Stimulated activated memory B cell treated with anti-CD40 and anti-IgM and Interleukin-4, amounts not matched to agents 10 μg/mL and 1 μg/mL and 100 μg/mL, for 72 hours (primary cell): ENCODE measurements around the gene ZNF343.

Experiments
- ATAC-seq: fragments of 150-1000 bp; cut with Tn5 transposase; 2 replicates; pipeline ENCODE4 v1.10.0; 2021
- H3K27ac Mint-ChIP-seq: one replicate; pipeline ENCODE4 v1.8.0; 2022; ENCODE audit warnings: mild to moderate bottlenecking, mixed read lengths
- H3K27me3 Mint-ChIP-seq: one replicate; pipeline ENCODE4 v1.8.0; 2022; ENCODE audit warnings: mixed read lengths
- H3K36me3 Mint-ChIP-seq: one replicate; pipeline ENCODE4 v1.8.0; 2022; ENCODE audit warnings: mixed read lengths
- H3K4me1 Mint-ChIP-seq: one replicate; pipeline ENCODE4 v1.8.0; 2022; ENCODE audit warnings: mixed read lengths
- H3K4me3 Mint-ChIP-seq: one replicate; pipeline ENCODE4 v1.8.0; 2022; ENCODE audit warnings: mild to moderate bottlenecking, moderate library complexity, mixed read lengths
- H3K9me3 Mint-ChIP-seq: one replicate; pipeline ENCODE4 v1.8.0; 2022; ENCODE audit warnings: mixed read lengths

ZNF343 gene

GRCh38 chr20:2467412-2467811 lies 41.3 kb downstream of the ZNF343 start:
- Mint-ChIP-seq H3K27ac (peak overlapping the region; percentile 6), H3K4me3 (no peak overlapping the region)

DNA sequence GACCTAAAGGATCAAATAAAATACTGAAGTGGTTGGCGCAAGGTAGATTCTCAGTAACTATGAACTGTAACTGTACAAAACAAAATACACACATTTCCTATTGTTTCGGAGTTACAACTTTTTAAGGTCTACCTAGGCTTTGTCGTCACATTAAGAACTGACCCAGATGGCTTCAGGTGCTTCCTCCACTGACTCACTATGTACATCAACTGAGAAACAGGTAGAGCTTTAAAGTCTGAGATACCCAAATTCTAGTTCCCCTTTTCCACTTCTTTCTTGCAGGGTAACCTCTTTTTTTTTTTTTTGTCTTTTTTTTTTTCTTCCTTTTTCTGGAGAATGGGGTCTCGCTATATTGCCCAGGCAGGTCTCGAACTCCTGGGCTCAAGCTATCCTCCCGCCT lies 43.6 kb downstream of the ZNF343 start:
- no peaks in the 10 kb centered on the region for H3K27me3 Mint-ChIP-seq
- peaks cover 88% of the 10 kb centered on the region for H3K36me3 Mint-ChIP-seq
- H3K4me3 Mint-ChIP-seq: no peak overlapping the region
- no peaks in the 10 kb centered on the region for H3K9me3 Mint-ChIP-seq
- no peak for ATAC-seq
- no peak overlapping the region for H3K27ac Mint-ChIP-seq
- H3K4me1 Mint-ChIP-seq: peaks cover 41% of the 10 kb centered on the region

More at GRCh38 chr20:2467412-2467811, 41.3 kb downstream of the ZNF343 start:
- no peak for ATAC-seq
- Mint-ChIP-seq H3K27me3 (no peaks in the 10 kb centered on the region), H3K36me3 (peaks cover 74% of the 10 kb centered on the region), H3K4me1 (peaks cover 51% of the 10 kb centered on the region), H3K9me3 (peaks cover 3% of the 10 kb centered on the region)

GRCh38 chr20:2463616-2464365 lies 44.9 kb downstream of the ZNF343 start:
- Mint-ChIP-seq H3K36me3 (peaks cover 92% of the 10 kb centered on the region), H3K4me3 (no peak overlapping the region), H3K27ac (no peak overlapping the region), H3K9me3 (no peaks in the 10 kb centered on the region), H3K4me1 (peaks cover 33% of the 10 kb centered on the region), H3K27me3 (no peaks in the 10 kb centered on the region)
- no peak for ATAC-seq

GRCh38 chr20:2462484-2462883 lies 46.2 kb downstream of the ZNF343 start:
- no peak overlapping the region for H3K27ac Mint-ChIP-seq
- H3K27me3 Mint-ChIP-seq: no peaks in the 10 kb centered on the region

DNA sequence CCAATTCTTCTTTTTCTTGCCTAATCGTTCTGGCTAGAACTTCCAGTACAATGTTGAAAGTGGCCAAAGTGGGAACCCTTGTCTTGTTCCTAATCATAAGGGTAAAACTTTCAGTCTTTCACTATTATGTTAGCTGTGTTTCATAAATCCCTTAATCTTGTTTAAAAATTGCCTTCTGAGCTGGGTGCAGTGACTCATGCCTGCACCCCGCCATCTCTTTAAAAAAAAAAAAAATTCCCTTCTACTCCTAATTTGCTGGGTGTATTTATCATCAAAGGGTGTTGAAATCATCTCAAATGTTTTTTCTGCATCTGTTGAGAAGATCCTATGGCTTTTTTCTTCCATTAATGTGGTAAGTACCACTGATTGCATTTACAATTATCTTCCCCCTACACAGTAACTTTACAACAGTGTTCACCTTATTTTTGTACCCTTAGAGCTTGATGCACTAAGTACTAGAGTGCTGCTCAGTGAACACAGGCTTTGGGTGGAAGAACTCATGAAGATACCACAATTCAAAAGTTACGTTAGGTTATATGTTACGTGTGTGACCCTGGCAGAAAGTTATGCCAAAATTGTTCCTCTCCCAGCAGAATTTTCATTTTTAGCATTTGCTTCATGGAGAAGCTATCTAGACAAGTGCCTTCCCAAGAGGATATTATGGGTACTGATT lies 47.8 kb downstream of the ZNF343 start:
- no peak overlapping the region for H3K27ac Mint-ChIP-seq

More at GRCh38 chr20:2462484-2462883, 46.2 kb downstream of the ZNF343 start:
- peaks cover 20% of the 10 kb centered on the region for H3K4me1 Mint-ChIP-seq
- ATAC-seq: no peak
- no peak overlapping the region for H3K4me3 Mint-ChIP-seq
- no peaks in the 10 kb centered on the region for H3K9me3 Mint-ChIP-seq
- peaks cover 85% of the 10 kb centered on the region for H3K36me3 Mint-ChIP-seq

DNA sequence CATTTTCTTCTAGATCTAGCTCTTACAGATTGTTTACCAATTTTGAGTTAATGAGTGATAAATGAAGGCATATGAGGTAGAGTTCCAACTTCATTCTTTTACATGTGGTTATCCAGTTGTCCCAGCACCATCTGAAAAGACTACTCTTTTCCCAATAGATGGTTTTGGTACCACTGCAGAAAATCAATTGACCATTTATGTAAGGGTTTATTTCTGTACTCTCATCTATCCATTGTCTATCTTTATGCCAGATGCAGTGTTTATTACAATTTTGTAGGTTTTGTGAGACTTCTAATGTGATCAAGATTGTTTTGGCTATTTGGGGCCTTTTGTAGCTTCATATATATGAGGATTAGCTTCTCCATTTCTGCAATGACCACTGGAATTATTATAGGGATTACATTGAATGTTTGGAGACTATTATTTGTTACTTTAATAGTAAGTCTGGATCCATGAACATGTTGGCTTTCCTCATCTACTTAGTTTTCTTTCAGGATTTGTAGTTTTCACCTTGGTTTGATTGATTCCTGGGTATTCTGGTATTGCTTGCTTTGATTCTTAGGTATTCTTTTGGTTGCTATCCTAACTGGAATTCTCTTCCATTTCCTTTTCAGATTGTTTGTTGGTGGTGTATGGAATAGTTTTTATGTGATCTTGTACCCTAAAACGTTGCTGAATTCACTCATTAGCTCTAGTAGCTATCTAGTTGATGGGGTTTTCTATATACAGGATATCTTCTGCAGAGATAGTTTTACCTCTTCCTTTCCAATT lies 48.5 kb downstream of the ZNF343 start:
- H3K4me1 Mint-ChIP-seq: peaks cover 9% of the 10 kb centered on the region
- peaks cover 71% of the 10 kb centered on the region for H3K36me3 Mint-ChIP-seq
- H3K4me3 Mint-ChIP-seq: no peak overlapping the region
- no peaks in the 10 kb centered on the region for H3K27me3 Mint-ChIP-seq
- no peak for ATAC-seq
- H3K9me3 Mint-ChIP-seq: no peaks in the 10 kb centered on the region
- H3K27ac Mint-ChIP-seq: no peak overlapping the region

More for the DNA sequence above, 47.8 kb downstream of the ZNF343 start:
- peaks cover 9% of the 10 kb centered on the region for H3K4me1 Mint-ChIP-seq
- H3K36me3 Mint-ChIP-seq: peaks cover 73% of the 10 kb centered on the region
- H3K9me3 Mint-ChIP-seq: no peaks in the 10 kb centered on the region
- no peak for ATAC-seq
- H3K4me3 Mint-ChIP-seq: no peak overlapping the region
- no peaks in the 10 kb centered on the region for H3K27me3 Mint-ChIP-seq

- peaks cover 7% of the 10 kb centered on the region for H3K4me1 Mint-ChIP-seq
- H3K9me3 Mint-ChIP-seq: no peaks in the 10 kb centered on the region
- H3K27me3 Mint-ChIP-seq: no peaks in the 10 kb centered on the region
- no peak for ATAC-seq
- no peak overlapping the region for H3K4me3 Mint-ChIP-seq
- no peak overlapping the region for H3K27ac Mint-ChIP-seq
- H3K36me3 Mint-ChIP-seq: peaks cover 60% of the 10 kb centered on the region
Measured at GRCh38 chr20:2458919-2459499, 49.7 kb downstream of the ZNF343 start.

DNA sequence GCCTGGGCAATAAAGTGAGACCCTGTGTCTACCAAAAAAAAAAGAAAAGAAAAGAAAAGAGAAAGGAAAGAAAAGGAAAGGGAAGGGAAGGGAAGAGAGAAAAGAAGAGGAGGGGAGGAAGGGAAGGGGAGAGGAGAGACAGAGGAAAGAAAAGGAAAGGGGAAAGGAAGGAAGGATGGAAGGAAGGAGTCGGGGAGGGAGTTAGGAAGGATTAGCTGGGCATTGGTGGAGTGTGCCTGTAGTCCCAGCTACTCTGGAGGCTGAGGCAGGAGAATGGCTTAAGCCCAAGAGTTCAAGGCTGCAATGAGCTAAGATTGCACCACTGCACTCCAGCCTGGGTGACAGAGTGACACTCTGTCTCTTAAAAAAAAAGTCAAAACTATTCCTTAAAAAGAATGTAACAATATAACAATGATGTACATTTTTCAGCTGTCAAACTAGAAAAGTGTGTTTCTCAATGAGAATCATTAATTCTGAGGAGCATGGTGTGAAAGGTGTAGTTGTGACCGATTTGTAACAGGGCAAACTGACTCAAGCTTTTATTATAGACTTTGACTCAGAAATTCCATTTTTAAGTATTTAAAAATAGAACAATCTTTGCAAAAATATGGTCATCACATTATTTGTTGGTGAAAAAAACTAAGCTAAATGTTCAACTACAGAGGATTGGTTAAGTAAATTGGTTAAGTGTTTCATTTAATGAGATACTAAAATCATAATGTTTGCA lies 52.8 kb downstream of the ZNF343 start:
- Mint-ChIP-seq H3K9me3 (no peaks in the 10 kb centered on the region), H3K27me3 (no peaks in the 10 kb centered on the region), H3K4me3 (no peak overlapping the region), H3K27ac (peak overlapping the region; percentile 7), H3K4me1 (peaks cover 7% of the 10 kb centered on the region), H3K36me3 (peaks cover 29% of the 10 kb centered on the region)
- ATAC-seq: no peak

DNA sequence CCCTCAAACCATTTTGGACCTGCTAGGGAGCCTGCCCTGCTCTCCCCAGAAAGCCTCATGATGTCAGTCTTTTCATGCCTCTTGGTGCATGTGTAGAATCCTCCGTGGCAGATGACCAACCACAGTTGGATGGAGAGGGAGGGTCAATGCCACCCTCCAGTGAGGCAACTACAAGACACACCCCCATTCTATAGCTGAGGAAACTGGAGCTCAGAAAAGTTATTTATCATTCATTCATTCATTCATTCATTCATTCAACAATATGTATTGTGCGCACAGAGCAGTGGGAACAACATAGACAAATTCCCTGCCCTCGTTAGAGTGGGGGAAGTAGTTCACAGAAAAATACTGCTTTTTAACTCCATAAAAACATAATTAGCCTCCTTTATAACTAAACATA lies 54.9 kb downstream of the ZNF343 start:
- peaks cover 10% of the 10 kb centered on the region for H3K36me3 Mint-ChIP-seq
- H3K9me3 Mint-ChIP-seq: no peaks in the 10 kb centered on the region
- H3K27me3 Mint-ChIP-seq: no peaks in the 10 kb centered on the region
- peaks cover 13% of the 10 kb centered on the region for H3K4me1 Mint-ChIP-seq
- ATAC-seq: no peak
- H3K4me3 Mint-ChIP-seq: no peak overlapping the region
- no peak overlapping the region for H3K27ac Mint-ChIP-seq

DNA sequence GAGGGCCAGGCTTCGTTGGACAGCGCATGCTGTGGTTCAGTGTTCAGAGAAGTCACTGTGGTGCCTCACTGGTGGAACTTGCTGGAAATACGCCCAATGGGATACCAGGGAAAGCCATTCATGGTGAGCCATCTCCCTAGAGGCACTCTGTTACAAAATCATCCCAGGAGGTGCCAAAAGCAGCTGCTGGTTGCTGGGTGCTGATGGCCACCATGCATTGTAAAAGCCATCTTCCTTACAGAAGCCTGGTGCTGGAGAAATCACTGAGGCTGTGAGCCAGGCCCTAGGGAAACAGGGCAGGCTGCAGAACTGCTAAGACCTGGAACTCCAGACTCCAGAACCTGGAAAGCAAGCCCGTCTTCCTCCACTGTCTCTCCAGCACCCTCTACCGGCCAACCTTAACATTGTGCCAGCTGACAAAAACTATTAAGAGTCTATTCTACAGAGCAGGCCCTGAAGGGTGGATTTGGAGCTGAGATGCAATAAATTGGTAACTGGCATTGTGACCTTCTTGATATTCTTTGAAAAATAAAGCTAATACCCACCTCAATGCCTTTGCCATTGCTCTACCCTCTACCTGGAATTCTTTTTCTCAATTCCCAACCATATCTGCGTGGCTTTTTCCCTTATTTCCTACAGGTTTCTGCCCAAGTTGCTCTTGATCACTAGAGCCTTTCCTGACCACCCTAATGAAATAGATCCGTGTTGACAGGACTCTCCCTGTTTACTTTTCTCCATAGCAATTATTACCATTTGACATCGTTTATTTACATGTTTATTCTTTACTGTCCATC lies 56.6 kb downstream of the ZNF343 start:
- no peak for ATAC-seq
- H3K9me3 Mint-ChIP-seq: no peaks in the 10 kb centered on the region
- peaks cover 6% of the 10 kb centered on the region for H3K36me3 Mint-ChIP-seq
- no peaks in the 10 kb centered on the region for H3K27me3 Mint-ChIP-seq
- H3K4me3 Mint-ChIP-seq: no peak overlapping the region
- peaks cover 13% of the 10 kb centered on the region for H3K4me1 Mint-ChIP-seq
- no peak overlapping the region for H3K27ac Mint-ChIP-seq

DNA sequence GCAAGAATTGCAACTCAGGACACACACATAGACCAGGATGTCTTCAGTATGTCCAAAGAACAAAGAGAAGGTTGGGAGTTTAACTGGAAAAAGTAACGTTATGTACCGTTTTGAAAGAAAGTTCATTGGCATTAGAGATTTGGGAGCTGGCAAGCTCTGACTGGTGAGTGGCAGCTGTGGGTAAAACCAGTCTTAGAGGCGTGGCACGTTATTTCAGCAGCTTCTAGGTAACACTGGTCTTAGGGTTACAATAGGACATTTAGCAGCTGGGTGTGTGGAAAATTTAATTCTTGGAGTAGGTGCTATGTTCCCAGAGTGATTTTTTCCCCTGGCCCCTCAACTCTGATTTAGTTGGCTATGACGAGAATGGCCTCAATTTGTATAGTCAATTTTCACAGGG lies 57.3 kb downstream of the ZNF343 start:
- Mint-ChIP-seq H3K4me1 (peaks cover 13% of the 10 kb centered on the region), H3K9me3 (peaks cover 3% of the 10 kb centered on the region), H3K27me3 (no peaks in the 10 kb centered on the region), H3K36me3 (peaks cover 6% of the 10 kb centered on the region), H3K27ac (no peak overlapping the region), H3K4me3 (no peak overlapping the region)
- ATAC-seq: no peak

DNA sequence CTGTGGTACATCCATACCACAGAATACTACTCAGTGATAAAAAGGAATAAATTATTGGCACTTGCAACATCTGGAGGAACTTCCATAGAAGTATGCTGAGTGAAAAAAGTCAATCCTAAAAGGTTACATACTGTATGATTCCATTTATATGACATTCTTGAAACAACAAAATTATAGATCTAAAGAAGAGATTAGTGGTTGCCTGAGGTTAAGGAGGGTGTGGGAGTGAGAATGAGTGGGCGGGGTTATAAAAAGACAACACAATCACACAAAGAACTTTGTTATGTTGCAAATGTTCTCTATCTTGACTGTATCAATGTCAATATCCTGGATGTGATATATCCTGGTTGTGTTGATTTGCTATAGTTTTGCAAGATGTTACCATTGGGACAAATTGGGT lies 59.3 kb downstream of the ZNF343 start:
- Mint-ChIP-seq H3K27me3 (no peaks in the 10 kb centered on the region), H3K36me3 (peaks cover 5% of the 10 kb centered on the region), H3K4me3 (no peak overlapping the region), H3K9me3 (peaks cover 6% of the 10 kb centered on the region), H3K27ac (no peak overlapping the region), H3K4me1 (peaks cover 6% of the 10 kb centered on the region)
- no peak for ATAC-seq

GRCh38 chr20:2446845-2447244 lies 61.9 kb downstream of the ZNF343 start:
- Mint-ChIP-seq H3K36me3 (peaks cover 5% of the 10 kb centered on the region), H3K9me3 (peaks cover 6% of the 10 kb centered on the region), H3K27me3 (no peaks in the 10 kb centered on the region), H3K4me3 (no peak overlapping the region), H3K4me1 (peaks cover 6% of the 10 kb centered on the region), H3K27ac (no peak overlapping the region)
- ATAC-seq: no peak
